Measurements from ENCODE around the gene ALPK3.

Gene ALPK3

DNA sequence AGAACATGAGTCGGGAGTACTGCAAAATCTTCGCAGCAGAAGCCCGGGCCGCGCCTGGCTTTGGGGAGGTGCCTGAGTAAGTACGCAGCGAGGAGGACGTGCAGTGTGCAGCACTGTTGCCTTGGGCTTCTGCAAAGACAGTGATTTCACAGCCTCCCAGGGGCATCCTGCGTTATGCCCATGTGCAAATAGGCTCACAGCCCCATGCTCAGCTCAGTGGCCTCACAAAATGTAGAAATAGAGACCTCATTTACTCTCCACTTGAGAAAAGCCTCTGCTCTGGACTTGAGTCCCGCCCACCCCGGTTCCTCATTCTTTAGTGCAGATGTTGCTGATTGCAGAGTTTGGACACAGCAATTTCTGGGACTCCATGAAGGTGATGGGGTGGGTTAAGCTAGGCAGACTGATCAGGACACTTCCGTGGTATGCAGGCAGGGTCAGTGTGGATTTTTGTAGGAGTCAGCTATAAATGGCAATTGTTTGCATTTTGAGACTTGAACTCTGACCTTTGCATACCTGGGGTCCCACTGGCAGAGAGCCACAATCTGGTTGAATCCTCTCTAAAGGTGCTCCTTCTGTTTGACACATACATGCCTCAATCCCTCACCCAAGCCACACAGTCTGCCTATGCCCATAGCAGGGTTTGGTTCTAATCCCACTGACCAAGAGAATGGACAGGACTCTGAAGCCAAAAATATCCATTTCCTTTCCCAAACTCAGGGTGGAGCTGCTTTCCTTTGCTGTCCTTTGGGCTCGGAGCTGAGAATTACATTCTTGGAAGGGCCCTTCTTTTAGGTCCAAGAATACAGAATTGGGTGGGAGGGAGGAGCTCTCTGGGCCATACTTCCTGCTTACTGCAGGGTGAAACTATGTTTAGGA, 46.6 kb downstream of the ALPK3 start:
- no peak overlapping the region for H3K27ac ChIP-seq
- H3K9me3 ChIP-seq (ENCODE audit: low read depth, low read length), result no peaks in the 10 kb centered on the region
- H3K9ac ChIP-seq (ENCODE audit: insufficient read length), result no peak overlapping the region
- no peaks in the 10 kb centered on the region for H3K36me3 ChIP-seq (ENCODE audit: insufficient read depth, low read length)
- no peak for TF ChIP-seq POLR2AphosphoS5 (IDR thresholded peaks at IDR 0.05; ENCODE audit: borderline replicate concordance, low read depth, low read length)
- TF ChIP-seq FOXP2 (optimal IDR thresholded peaks at IDR 0.05; ENCODE audit: control extremely low read depth, extremely low read length, insufficient read depth), result no peak
- no peak for TF ChIP-seq EZH2 (IDR thresholded peaks at IDR 0.05)
- no peak for DNase-seq (ENCODE audit: low read depth, low spot score)
- H3K4me3 ChIP-seq, result no peak overlapping the region

DNA sequence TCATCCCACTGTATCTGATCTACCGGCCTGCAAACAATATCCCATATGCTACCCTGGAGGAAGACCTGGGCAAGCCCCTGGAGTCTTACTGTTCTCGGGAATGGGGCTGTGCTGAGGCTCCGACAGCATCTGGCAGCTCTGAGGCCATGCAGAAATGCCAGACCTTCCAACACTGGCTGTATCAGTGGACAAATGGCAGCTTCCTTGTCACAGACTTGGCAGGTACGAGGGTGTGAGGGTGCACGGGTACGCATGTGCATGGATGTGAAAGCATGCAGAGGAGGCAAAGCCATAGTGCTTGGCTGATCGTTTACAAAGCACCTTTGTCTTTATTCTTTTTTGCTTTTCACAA, 47.3 kb downstream of the ALPK3 start:
- TF ChIP-seq FOXP2 (optimal IDR thresholded peaks at IDR 0.05; ENCODE audit: control extremely low read depth, extremely low read length, insufficient read depth) (no peak), POLR2AphosphoS5 (IDR thresholded peaks at IDR 0.05; ENCODE audit: borderline replicate concordance, low read depth, low read length) (no peak), EZH2 (IDR thresholded peaks at IDR 0.05) (no peak)
- no peaks in the 10 kb centered on the region for H3K36me3 ChIP-seq (ENCODE audit: insufficient read depth, low read length)
- H3K27ac ChIP-seq, result no peak overlapping the region
- DNase-seq (ENCODE audit: low read depth, low spot score), result no peak
- no peak overlapping the region for H3K9ac ChIP-seq (ENCODE audit: insufficient read length)
- H3K4me3 ChIP-seq, result no peak overlapping the region
- no peaks in the 10 kb centered on the region for H3K9me3 ChIP-seq (ENCODE audit: low read depth, low read length)

DNA sequence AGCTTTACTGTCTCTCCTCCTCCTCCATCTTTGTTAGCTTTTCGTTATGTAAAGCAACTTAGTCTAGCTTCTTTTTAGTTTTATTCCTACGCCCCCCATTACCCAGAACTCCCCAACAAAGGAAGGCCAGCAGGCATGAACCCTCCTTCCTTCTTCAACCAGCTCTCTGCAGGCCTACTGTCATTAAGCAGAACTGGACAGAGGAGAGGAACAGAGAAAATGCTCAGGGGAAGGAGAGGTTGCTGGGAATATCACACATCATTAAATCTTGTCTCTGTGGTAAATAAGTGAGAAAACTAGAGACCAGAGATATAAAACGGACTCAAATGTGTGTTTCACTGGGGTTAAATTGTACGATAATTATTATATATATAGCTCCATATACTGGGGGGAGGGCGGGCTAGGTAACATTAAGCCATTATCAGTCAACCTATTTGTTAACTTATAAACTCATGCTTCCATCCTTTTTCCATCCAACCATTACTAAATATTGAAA, 48.0 kb downstream of the ALPK3 start:
- DNase-seq (ENCODE audit: low read depth, low spot score), result no peak
- H3K9me3 ChIP-seq (ENCODE audit: low read depth, low read length), result no peaks in the 10 kb centered on the region
- H3K36me3 ChIP-seq (ENCODE audit: insufficient read depth, low read length), result no peaks in the 10 kb centered on the region
- no peak overlapping the region for H3K4me3 ChIP-seq
- no peak overlapping the region for H3K9ac ChIP-seq (ENCODE audit: insufficient read length)
- TF ChIP-seq POLR2AphosphoS5 (IDR thresholded peaks at IDR 0.05; ENCODE audit: borderline replicate concordance, low read depth, low read length), result no peak
- TF ChIP-seq EZH2 (IDR thresholded peaks at IDR 0.05), result no peak
- no peak for TF ChIP-seq FOXP2 (optimal IDR thresholded peaks at IDR 0.05; ENCODE audit: control extremely low read depth, extremely low read length, insufficient read depth)
- H3K27ac ChIP-seq, result no peak overlapping the region

DNA sequence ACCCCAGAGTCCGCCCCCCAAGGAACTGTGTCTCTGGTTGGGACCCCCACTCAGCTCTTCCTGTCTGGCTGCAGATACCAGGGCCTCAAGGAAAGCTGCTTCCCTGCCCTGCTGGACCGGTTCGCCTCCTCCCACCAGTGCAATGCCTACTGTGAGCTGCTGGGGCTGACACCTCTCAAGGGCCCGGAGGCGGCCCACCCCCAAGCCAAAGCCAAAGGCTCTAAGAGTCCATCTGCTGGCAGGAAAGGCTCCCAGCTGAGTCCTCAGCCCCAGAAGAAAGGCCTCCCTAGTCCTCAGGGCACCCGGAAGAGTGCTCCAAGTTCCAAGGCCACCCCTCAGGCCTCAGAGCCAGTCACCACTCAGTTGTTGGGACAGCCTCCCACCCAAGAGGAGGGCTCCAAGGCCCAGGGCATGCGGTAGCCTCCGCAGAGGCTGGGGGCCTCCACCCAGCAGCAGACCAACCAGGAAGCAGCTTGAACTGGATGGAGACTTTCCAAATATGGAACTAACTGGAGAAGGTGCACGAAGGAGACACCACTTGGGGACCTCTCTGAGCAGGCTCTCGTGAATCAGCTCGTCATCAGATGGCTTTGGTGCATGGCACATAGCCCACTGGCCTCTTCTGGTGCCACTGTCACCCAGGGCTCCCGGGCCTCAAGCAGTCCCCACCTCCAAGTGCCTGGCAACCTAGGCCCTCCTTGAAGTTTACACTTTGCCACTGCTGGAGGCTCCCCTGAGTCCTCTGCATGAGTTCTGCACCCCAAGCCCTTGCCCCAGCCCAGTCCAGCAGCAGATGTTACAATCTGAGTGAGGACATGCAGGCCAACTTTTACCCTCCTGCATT, 51.1 kb downstream of the ALPK3 start:
- no peak for TF ChIP-seq POLR2AphosphoS5 (IDR thresholded peaks at IDR 0.05; ENCODE audit: borderline replicate concordance, low read depth, low read length)
- no peak for TF ChIP-seq EZH2 (IDR thresholded peaks at IDR 0.05)
- no peak for TF ChIP-seq FOXP2 (optimal IDR thresholded peaks at IDR 0.05; ENCODE audit: control extremely low read depth, extremely low read length, insufficient read depth)
- H3K27ac ChIP-seq, result no peak overlapping the region
- no peak overlapping the region for H3K9ac ChIP-seq (ENCODE audit: insufficient read length)
- H3K4me3 ChIP-seq, result no peak overlapping the region
- no peaks in the 10 kb centered on the region for H3K36me3 ChIP-seq (ENCODE audit: insufficient read depth, low read length)
- no peak for DNase-seq (ENCODE audit: low read depth, low spot score)
- no peaks in the 10 kb centered on the region for H3K9me3 ChIP-seq (ENCODE audit: low read depth, low read length)

DNA sequence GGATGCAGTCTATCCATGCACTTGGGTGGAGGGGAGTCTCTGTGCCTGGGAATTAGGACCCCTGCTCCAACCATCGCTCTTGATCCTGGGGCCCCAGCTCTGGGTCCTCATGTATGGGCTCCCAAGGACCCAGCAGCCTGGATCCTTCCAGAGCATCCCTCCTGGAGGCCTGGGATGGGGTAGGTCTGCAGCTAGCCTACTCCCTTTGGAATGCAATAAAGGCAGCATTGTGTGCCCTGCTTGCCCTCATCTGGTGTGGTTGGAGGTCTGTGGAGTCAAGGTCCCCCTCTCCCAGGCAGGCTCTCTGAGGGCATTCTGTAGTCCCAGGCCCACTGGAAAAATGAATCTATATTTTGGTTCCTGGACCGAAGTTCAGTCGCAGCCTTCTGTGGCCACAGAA, 52.4 kb downstream of the ALPK3 start:
- no peak for DNase-seq (ENCODE audit: low read depth, low spot score)
- Histone ChIP-seq H3K27ac (no peak overlapping the region), H3K9me3 (ENCODE audit: low read depth, low read length) (no peaks in the 10 kb centered on the region), H3K36me3 (ENCODE audit: insufficient read depth, low read length) (no peaks in the 10 kb centered on the region), H3K9ac (ENCODE audit: insufficient read length) (no peak overlapping the region), H3K4me3 (no peak overlapping the region)
- TF ChIP-seq FOXP2 (optimal IDR thresholded peaks at IDR 0.05; ENCODE audit: control extremely low read depth, extremely low read length, insufficient read depth), result no peak
- no peak for TF ChIP-seq POLR2AphosphoS5 (IDR thresholded peaks at IDR 0.05; ENCODE audit: borderline replicate concordance, low read depth, low read length)
- no peak for TF ChIP-seq EZH2 (IDR thresholded peaks at IDR 0.05)

DNA sequence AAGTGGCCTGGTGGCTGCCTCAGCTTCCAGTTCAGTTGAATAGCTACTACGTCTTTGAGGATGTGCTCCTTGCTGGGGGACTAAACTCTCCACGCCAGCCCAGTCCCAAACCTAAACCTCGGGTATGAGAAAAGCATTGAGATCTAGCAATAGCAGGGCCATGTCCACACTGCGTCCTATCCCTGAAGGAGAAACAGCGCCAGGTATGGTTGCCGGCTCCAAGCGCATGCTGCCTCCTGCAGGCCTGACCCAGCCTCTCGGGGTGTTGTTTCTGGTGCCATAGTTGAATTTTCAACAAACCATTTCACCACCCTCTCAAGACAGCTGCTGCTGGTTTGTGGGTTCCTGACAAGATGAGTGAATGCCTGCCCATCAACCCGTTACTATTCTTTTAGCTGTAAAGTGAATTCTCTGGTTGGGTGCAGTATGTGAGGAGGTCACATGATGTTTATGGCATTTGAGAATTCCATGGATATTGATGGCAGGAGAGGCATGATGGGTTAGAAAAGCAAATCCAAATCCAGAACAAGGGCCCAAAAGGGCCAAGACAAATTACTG, 54.4 kb downstream of the ALPK3 start:
- Histone ChIP-seq H3K36me3 (ENCODE audit: insufficient read depth, low read length) (no peaks in the 10 kb centered on the region), H3K9me3 (ENCODE audit: low read depth, low read length) (no peaks in the 10 kb centered on the region), H3K4me3 (no peak overlapping the region), H3K27ac (no peak overlapping the region), H3K9ac (ENCODE audit: insufficient read length) (no peak overlapping the region)
- no peak for DNase-seq (ENCODE audit: low read depth, low spot score)
- TF ChIP-seq POLR2AphosphoS5 (IDR thresholded peaks at IDR 0.05; ENCODE audit: borderline replicate concordance, low read depth, low read length) (no peak), EZH2 (IDR thresholded peaks at IDR 0.05) (no peak), FOXP2 (optimal IDR thresholded peaks at IDR 0.05; ENCODE audit: control extremely low read depth, extremely low read length, insufficient read depth) (no peak)

DNA sequence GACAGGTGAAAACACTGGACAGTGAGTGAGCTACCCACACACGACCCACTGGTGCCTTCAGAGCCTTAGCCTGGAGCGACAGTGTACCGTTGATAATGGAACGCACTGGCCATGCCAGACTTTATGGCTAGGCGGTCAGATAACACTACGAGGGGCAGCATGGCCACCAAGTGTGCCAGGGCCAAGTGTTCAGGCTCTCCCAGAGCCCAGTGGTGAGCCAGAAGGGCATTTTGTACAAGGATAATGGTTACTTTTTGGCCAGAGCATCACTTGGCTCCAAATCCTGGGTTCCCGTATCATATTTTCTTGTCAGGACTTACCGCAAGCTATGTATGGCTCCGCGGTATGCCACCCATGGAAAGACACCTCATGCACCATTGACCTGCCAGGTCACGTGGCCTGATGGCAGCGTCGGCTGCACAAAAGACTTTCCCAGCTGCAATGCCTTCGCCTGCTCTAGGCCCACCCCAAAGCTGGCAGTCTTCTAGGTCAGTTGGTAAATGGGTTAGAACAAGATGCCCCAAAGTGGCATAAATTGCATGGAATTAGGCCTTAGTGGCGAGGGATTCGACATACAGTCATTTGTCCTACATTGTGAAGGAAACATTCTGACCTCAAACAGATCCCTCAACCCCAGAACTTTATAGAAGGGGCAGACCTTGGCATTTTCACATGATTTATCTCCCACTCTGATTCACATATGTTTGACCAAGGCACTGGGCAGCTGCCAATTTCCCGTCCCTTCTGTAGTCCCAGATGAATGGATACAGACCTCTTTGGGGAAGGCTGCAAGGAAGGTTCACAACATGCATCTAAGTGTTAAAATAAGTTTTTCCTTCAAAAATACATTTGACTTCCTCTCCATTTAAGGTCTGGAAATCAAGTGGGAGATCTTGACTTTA, 55.1 kb downstream of the ALPK3 start:
- Histone ChIP-seq H3K4me3 (no peak overlapping the region), H3K27ac (no peak overlapping the region), H3K9me3 (ENCODE audit: low read depth, low read length) (no peaks in the 10 kb centered on the region), H3K9ac (ENCODE audit: insufficient read length) (no peak overlapping the region), H3K36me3 (ENCODE audit: insufficient read depth, low read length) (no peaks in the 10 kb centered on the region)
- TF ChIP-seq FOXP2 (optimal IDR thresholded peaks at IDR 0.05; ENCODE audit: control extremely low read depth, extremely low read length, insufficient read depth) (no peak), POLR2AphosphoS5 (IDR thresholded peaks at IDR 0.05; ENCODE audit: borderline replicate concordance, low read depth, low read length) (no peak), EZH2 (IDR thresholded peaks at IDR 0.05) (no peak)
- DNase-seq (ENCODE audit: low read depth, low spot score), result no peak
